Measurements from ENCODE around the gene KRTAP5-4.

KRTAP5-4 gene

GRCh38 chr11:1574238-1574932, 47.6 kb downstream of the KRTAP5-4 start:
- TF ChIP-seq CTCF (IDR thresholded peaks at IDR 0.05; ENCODE audit: low read length) (peak; percentile 54), EZH2 (optimal IDR thresholded peaks at IDR 0.05; ENCODE audit: low read depth, low read length) (no peak)
- Histone ChIP-seq H2AFZ (ENCODE audit: low read length) (peak overlapping the region; percentile 66), H4K20me1 (ENCODE audit: insufficient read depth, low read length) (no peaks in the 10 kb centered on the region), H3K27ac (ENCODE audit: low read length) (no peak overlapping the region), H3K36me3 (replicated peaks; ENCODE audit: insufficient read depth, low read length) (no peaks in the 10 kb centered on the region), H3K4me2 (ENCODE audit: low read depth, low read length) (peak overlapping the region; percentile 96), H3K9me2 (replicated peaks; ENCODE audit: insufficient read depth, low read length) (no peaks in the 10 kb centered on the region), H3K4me1 (ENCODE audit: low read length) (no peaks in the 10 kb centered on the region), H3K9me3 (replicated peaks; ENCODE audit: insufficient read depth, low read length) (no peaks in the 10 kb centered on the region), H3K27me3 (replicated peaks; ENCODE audit: insufficient read depth, low read length) (peaks cover 88% of the 10 kb centered on the region), H3K4me3 (ENCODE audit: low read length) (peak overlapping the region; percentile 47; the same call in 1 of the 2 replicates), H3F3A (ENCODE audit: insufficient read depth, low read length) (0 out of 2 replicates have a peak, but pooled peaks cover 3% of the 10 kb centered on the region), H3K79me2 (ENCODE audit: low read length) (no peaks in the 10 kb centered on the region), H3K9ac (ENCODE audit: low read length) (no peak overlapping the region)
- DNase-seq, result peak; percentile 58

DNA sequence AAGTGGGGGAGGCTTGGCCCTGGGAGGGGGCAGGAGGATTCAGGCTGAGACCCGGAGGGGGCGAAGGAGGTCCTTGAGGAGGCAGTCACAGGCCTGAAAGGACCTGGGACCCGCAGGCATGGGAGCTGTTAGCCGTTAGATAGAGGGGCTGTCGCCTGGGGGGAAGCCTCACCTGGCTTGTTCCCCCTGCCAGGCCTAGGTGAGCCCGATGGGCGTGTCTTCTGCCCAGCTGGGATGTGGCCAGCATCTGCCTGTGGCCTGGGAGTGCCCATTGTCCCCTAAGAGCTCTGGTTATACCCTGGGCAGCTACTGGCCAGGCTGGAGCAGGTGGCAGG, 48.1 kb downstream of the KRTAP5-4 start:
- no peaks in the 10 kb centered on the region for H3K4me1 ChIP-seq (ENCODE audit: low read length)
- peaks cover 86% of the 10 kb centered on the region for H3K27me3 ChIP-seq (replicated peaks; ENCODE audit: insufficient read depth, low read length)
- no peak for DNase-seq
- H3K4me2 ChIP-seq (ENCODE audit: low read depth, low read length), result peak overlapping the region; percentile 96
- H4K20me1 ChIP-seq (ENCODE audit: insufficient read depth, low read length), result no peaks in the 10 kb centered on the region
- no peaks in the 10 kb centered on the region for H3K36me3 ChIP-seq (replicated peaks; ENCODE audit: insufficient read depth, low read length)
- H3K9me3 ChIP-seq (replicated peaks; ENCODE audit: insufficient read depth, low read length), result no peaks in the 10 kb centered on the region
- TF ChIP-seq EZH2 (optimal IDR thresholded peaks at IDR 0.05; ENCODE audit: low read depth, low read length) (no peak), EZH2phosphoT487 (IDR thresholded peaks at IDR 0.05; ENCODE audit: low read length) (no peak), CTCF (IDR thresholded peaks at IDR 0.05; ENCODE audit: low read length) (no peak)
- H3K4me3 ChIP-seq (ENCODE audit: low read length), result no peak overlapping the region
- H3K27ac ChIP-seq (ENCODE audit: low read length), result no peak overlapping the region
- no peaks in the 10 kb centered on the region for H3K79me2 ChIP-seq (ENCODE audit: low read length)
- H3F3A ChIP-seq (ENCODE audit: insufficient read depth, low read length), result 0 out of 2 replicates have a peak, but pooled peaks cover 3% of the 10 kb centered on the region
- H2AFZ ChIP-seq (ENCODE audit: low read length), result no peak overlapping the region
- no peak overlapping the region for H3K9ac ChIP-seq (ENCODE audit: low read length)
- H3K9me2 ChIP-seq (replicated peaks; ENCODE audit: insufficient read depth, low read length), result no peaks in the 10 kb centered on the region

GRCh38 chr11:1573077-1573902, 48.6 kb downstream of the KRTAP5-4 start:
- no peaks in the 10 kb centered on the region for H3K9me2 ChIP-seq (replicated peaks; ENCODE audit: insufficient read depth, low read length)
- no peaks in the 10 kb centered on the region for H3K79me2 ChIP-seq (ENCODE audit: low read length)
- TF ChIP-seq CTCF (IDR thresholded peaks at IDR 0.05; ENCODE audit: low read length) (no peak), EZH2 (optimal IDR thresholded peaks at IDR 0.05; ENCODE audit: low read depth, low read length) (no peak), EZH2phosphoT487 (IDR thresholded peaks at IDR 0.05; ENCODE audit: low read length) (no peak)
- H3K27ac ChIP-seq (ENCODE audit: low read length), result no peak overlapping the region
- H3K9me3 ChIP-seq (replicated peaks; ENCODE audit: insufficient read depth, low read length), result no peaks in the 10 kb centered on the region
- DNase-seq, result no peak
- H3K4me1 ChIP-seq (ENCODE audit: low read length), result no peaks in the 10 kb centered on the region
- peaks cover 85% of the 10 kb centered on the region for H3K27me3 ChIP-seq (replicated peaks; ENCODE audit: insufficient read depth, low read length)
- H2AFZ ChIP-seq (ENCODE audit: low read length), result no peak overlapping the region
- no peak overlapping the region; the same call in 1 of the 2 replicates for H3K9ac ChIP-seq (ENCODE audit: low read length)
- H3K4me2 ChIP-seq (ENCODE audit: low read depth, low read length), result peak overlapping the region; percentile 96; the same call in 1 of the 2 replicates
- H3F3A ChIP-seq (ENCODE audit: insufficient read depth, low read length), result 0 out of 2 replicates have a peak, but pooled peaks cover 3% of the 10 kb centered on the region
- no peaks in the 10 kb centered on the region for H4K20me1 ChIP-seq (ENCODE audit: insufficient read depth, low read length)
- peak overlapping the region; percentile 35; the same call in 1 of the 2 replicates for H3K4me3 ChIP-seq (ENCODE audit: low read length)
- no peaks in the 10 kb centered on the region for H3K36me3 ChIP-seq (replicated peaks; ENCODE audit: insufficient read depth, low read length)
